IgD-negative memory B cell (primary cell): ENCODE results near the gene BHMT. TPM values are rescaled to one million over a fixed set of nuclear protein-coding genes. Genes with fewer than 3 reads are reported as not detected.

Experiments
- H3K27ac Mint-ChIP-seq, 3 donors: one replicate each; pipeline ENCODE4 v1.8.0; 2020 to 2022; ENCODE audit warnings: mild to moderate bottlenecking in 3 of 3, mixed read lengths in 3 of 3, moderate library complexity in 1 of 3
- H3K27me3 Mint-ChIP-seq: one replicate; pipeline ENCODE4 v1.8.0; 2021; ENCODE audit warnings: mixed read lengths
- H3K36me3 Mint-ChIP-seq: one replicate; pipeline ENCODE4 v1.8.0; 2020; ENCODE audit warnings: mild to moderate bottlenecking, mixed read lengths
- H3K4me1 Mint-ChIP-seq, 3 donors: one replicate each; pipeline ENCODE4 v1.8.0; 2020 to 2022; ENCODE audit warnings: mixed read lengths in 3 of 3, mild to moderate bottlenecking in 1 of 3
- H3K4me3 Mint-ChIP-seq, 4 donors: one replicate each; pipeline ENCODE4 v1.8.0; 2020 to 2022; ENCODE audit warnings: mild to moderate bottlenecking in 4 of 4, mixed read lengths in 4 of 4, moderate library complexity in 3 of 4
- H3K9me3 Mint-ChIP-seq, 3 donors: one replicate each; pipeline ENCODE4 v1.8.0; 2020 to 2021; ENCODE audit warnings: mixed read lengths in 3 of 3, mild to moderate bottlenecking in 1 of 3
- polyA plus RNA-seq: library from polyadenylated mRNA; unstranded; fragments of 300-500 nt; fragmentation: Illumina TruSeq; gene quantifications from one replicate; pipeline ENCODE4 v1.2.3, GENCODE V29; 2021

Gene BHMT, protein sequence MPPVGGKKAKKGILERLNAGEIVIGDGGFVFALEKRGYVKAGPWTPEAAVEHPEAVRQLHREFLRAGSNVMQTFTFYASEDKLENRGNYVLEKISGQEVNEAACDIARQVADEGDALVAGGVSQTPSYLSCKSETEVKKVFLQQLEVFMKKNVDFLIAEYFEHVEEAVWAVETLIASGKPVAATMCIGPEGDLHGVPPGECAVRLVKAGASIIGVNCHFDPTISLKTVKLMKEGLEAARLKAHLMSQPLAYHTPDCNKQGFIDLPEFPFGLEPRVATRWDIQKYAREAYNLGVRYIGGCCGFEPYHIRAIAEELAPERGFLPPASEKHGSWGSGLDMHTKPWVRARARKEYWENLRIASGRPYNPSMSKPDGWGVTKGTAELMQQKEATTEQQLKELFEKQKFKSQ
- polyA plus RNA-seq, result not detected

DNA sequence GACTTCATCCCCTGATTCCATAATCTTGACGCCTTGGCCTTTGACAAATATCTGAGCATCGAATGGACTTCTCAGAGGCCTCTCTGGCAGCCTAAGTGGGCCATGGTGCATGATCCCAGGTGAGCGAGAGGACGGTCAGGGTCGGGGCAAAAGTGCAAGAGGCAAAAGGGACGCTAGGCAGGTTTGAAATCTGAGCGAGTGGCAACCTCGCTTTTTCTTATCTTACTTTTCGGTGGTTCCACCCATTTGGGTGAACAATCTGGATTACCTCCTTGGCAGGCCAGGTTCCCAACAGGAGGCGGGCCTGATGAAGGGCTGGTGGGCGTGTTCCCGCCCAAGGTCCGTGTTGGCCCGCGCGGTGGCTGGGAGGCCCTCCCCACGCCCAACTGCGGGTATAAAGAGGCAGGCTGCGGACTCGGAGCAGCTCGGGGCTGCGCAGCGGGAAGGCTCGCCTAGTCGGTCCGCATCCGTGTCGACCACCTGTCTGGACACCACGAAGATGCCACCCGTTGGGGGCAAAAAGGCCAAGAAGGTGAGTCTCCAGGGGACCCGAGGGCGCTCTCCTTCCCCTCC lies at the start of gene BHMT:
Gene BHMT (plus strand): TSS at position 423 of the 573 bp plus-strand sequence. CDS start 77 bp downstream, at position 500.
- Mint-ChIP-seq H3K4me3 (no peak within 1 kb of the TSS), H3K36me3 (no peaks in the 10 kb centered on the region), H3K4me1 (no peaks in the 10 kb centered on the region), H3K9me3 (no peaks in the 10 kb centered on the region), H3K27me3 (peaks cover 27% of the 10 kb centered on the region), H3K27ac (no peak within 1 kb of the TSS)

DNA sequence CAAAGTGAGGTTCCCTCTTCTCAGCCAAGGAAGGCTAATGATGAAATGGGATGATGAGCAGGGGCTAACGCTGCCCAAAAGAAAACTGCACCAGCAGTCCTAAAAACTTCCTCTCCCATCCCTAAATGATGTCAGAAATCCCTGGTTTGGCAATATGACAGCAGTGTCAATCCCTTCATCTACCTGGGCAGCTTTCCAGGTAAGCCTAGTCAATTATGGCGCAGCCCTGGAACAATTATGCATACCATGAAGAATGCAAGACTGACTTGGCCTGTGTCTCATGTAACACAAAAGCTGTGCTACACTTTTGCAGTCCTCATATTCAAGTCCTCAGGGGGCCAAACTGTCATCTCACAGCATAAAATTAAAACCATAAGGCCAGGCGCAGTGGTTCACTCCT lies 49.2 kb upstream of the BHMT start:
- Mint-ChIP-seq H3K9me3 (peaks cover 0 to 2% (median 0%) of the 10 kb centered on the region in 3 donors), H3K36me3 (no peaks in the 10 kb centered on the region), H3K4me1 (peaks cover 0 to 2% (median 0%) of the 10 kb centered on the region in 3 donors), H3K27me3 (peaks cover 6% of the 10 kb centered on the region), H3K27ac (no peak overlapping the region), H3K4me3 (no peak overlapping the region)

DNA sequence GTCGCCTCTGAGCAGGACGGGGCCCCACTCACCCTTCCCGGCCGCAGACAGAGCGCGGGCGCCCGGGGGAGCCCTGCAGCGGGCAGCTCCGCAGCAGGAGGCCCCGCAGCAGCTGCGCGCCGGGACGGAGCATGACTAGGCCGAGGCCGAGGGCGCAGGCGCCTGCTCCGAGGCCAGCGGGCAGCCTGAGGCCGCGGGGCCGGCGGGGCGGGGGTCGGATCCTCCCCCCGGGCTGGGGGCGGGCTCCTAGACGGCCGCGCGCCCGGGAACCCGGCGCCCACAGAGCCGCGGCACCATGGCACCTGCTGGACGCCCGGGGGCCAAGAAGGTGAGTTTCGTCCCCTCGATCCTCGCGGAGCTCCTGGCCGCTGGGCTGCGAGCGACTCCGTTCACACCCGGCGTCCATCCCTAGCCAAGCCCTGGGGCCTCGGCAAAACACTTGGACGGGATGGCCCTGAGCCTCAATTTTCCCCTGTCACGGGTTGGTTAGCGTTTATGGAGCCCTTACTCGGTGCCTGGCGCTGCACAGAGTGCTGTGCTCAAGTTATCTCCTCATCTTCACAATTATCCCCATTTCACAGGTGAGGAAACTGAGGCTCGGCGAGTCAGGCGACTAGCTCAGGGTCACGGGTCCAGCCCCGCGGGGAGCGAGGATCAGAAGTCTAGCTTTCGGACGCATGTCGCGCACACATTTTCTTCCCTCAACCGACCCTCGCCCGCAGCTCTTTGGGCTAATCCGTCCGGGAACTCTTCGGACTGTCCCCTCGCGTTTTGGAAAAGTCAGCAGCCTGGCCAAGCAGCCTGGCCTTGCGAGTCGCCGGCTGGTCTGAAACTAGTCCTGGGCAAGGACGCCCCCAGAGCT lies 41.9 kb upstream of the BHMT start, which contains the start of the genes BHMT2 and DMGDH:
Gene BHMT2 (plus strand): TSS at position 280 of the 862 bp plus-strand sequence. CDS start 16 bp downstream, at position 296.
Gene DMGDH (minus strand): TSS at position 187 of the 862 bp plus-strand sequence. CDS start 54 bp downstream, at position 133.
- Mint-ChIP-seq H3K4me1 (no peaks in the 10 kb centered on the region), H3K27me3 (peaks cover 20% of the 10 kb centered on the region), H3K36me3 (no peaks in the 10 kb centered on the region), H3K27ac (no peak within 1 kb of the TSS), H3K4me3 (peak within 1 kb of the TSS in 1 of 4 donors; percentile 12), H3K9me3 (peaks cover 5 to 6% (median 5%) of the 10 kb centered on the region in 3 donors)

DNA sequence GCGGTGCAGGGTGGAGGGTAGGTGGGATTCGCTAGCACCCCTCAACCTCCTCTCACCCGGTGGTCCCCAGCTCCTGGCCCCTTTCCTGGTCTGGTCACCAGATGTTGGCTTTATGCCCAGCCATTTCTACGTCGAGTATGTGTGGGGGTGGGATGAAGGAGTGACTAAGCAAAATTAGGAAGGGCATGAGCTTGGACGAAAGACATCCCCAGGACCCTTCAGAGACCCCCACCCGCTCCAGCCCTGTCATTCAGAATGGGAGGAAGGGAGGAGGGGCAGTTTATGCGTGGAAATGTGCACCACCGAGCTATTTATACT lies 41.3 kb upstream of the BHMT start:
- H3K27me3 Mint-ChIP-seq, result peaks cover 20% of the 10 kb centered on the region
- H3K4me3 Mint-ChIP-seq, result no peak overlapping the region
- no peaks in the 10 kb centered on the region for H3K4me1 Mint-ChIP-seq
- H3K27ac Mint-ChIP-seq, result no peak overlapping the region
- H3K9me3 Mint-ChIP-seq, result peaks cover 5 to 6% (median 5%) of the 10 kb centered on the region in 3 donors
- no peaks in the 10 kb centered on the region for H3K36me3 Mint-ChIP-seq

DNA sequence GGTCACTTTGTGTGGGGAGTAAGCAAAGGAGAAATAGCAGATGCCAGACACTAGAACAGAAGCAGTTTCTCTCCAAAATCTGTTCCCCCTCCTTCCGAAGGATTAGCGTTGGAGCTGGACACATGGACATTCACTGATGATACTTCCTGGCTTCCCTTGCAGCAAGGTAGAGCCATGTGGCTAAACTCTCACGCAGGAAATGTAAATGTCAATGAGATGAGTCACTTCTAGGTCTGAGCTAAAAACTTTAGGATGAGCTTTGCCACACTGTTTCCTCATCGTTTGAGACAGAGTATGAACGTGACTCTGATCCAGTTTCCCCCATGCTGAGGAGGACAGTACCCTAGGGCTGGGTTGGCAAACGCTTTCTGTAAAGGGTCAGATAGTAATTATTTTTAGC lies 37.0 kb upstream of the BHMT start:
- H3K27ac Mint-ChIP-seq, result no peak overlapping the region
- peaks cover 0 to 2% (median 0%) of the 10 kb centered on the region in 3 donors for H3K9me3 Mint-ChIP-seq
- no peak overlapping the region for H3K4me3 Mint-ChIP-seq
- peaks cover 11% of the 10 kb centered on the region for H3K27me3 Mint-ChIP-seq
- H3K36me3 Mint-ChIP-seq, result no peaks in the 10 kb centered on the region
- H3K4me1 Mint-ChIP-seq, result no peaks in the 10 kb centered on the region

DNA sequence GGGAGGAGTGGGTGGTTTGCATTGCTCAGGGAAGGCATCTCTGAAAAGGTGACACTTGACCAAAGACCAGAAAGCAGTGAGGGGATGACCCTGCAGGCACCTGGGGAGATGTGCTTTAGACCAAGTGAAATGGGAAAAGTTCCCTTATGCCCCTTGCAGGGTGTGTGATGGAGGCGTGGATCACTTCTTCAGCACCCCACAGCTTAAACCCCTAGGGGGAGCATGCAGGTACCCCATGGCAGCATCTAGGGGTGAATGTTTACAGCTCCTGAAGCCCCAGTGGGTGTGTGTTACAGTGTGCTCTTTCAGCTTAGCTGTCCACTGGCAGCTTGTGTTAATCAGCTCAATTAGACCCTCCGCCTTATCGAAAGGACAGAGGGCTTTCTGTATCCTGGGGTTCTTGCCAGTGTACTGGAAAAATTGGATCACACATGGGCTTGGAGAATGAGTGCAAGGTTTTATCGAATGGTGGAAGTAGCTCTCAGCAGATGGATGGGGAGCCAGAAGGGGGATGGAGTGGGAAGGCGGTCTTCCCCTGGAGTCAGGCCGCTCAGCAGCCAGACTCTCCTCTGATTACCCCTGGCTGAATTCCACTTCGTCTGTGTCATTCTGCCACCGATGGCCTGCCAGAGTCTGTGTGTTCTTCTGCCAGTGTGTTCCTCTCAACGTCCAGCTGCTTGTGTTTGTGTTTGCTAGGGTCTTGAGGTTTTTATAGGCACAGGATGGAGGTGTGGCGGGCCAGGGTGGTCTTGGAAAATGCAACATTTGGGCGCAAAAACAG lies 35.8 kb upstream of the BHMT start:
- no peak overlapping the region for H3K27ac Mint-ChIP-seq
- H3K27me3 Mint-ChIP-seq, result peaks cover 7% of the 10 kb centered on the region
- no peak overlapping the region for H3K4me3 Mint-ChIP-seq
- H3K4me1 Mint-ChIP-seq, result no peaks in the 10 kb centered on the region
- no peaks in the 10 kb centered on the region for H3K36me3 Mint-ChIP-seq
- peaks cover 0 to 2% (median 0%) of the 10 kb centered on the region in 3 donors for H3K9me3 Mint-ChIP-seq

DNA sequence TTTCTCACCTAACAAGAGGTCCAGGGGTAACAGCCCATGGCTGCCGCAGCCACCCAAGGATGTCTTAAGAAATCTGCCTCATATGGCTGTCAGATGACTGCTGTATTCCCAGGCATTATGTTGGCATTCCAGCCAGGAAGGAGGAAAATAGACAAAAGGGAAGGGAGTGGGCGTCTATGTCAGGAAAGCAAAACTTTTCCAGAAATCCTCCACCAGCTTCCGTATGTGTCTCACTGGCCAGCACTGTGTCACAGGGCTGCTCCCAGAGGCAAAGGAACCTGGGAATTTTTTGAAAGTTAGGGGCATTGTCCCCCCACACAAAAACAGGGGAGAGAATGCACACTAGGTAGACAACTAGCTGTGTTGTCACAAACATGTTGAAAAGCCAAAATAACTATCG lies 34.8 kb upstream of the BHMT start:
- Mint-ChIP-seq H3K27ac (no peak overlapping the region), H3K36me3 (peaks cover 2% of the 10 kb centered on the region), H3K27me3 (peaks cover 7% of the 10 kb centered on the region), H3K9me3 (peaks cover 0 to under 1% (median 0%) of the 10 kb centered on the region in 3 donors), H3K4me1 (no peaks in the 10 kb centered on the region), H3K4me3 (no peak overlapping the region)

DNA sequence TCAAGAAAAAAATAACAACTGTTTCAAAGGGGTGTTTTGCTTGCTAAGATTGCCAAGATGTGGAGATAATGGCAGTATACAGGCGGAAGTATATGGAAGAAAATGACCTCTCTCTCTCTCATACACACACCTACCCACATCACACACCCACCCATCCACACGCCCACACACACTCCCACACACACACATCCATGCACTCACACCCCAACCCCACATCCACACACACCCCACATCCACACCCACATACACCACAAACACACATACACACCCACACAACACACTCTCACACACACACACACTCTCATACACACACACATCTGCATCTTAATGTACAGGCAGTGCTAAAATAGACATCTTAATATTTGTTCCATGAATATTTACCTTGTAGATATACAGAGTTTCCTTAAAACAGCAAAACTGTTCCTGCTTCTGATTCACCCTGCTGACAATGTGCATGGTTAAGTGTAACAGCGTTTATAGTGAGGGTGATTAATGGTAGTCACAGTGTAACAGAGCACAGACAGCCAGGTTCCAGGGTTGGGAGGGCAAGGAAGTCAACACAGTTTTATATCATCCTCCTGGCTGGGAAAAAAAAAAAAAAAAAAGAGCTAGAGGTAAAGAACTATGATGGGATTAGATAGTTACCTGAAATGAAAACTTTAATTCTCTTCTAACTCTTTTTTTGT lies 33.8 kb upstream of the BHMT start:
- Mint-ChIP-seq H3K36me3 (peaks cover 2% of the 10 kb centered on the region), H3K27me3 (peaks cover 5% of the 10 kb centered on the region), H3K4me3 (no peak overlapping the region), H3K9me3 (no peaks in the 10 kb centered on the region), H3K27ac (peak overlapping the region in 1 of 3 donors; percentile 5), H3K4me1 (no peaks in the 10 kb centered on the region)

DNA sequence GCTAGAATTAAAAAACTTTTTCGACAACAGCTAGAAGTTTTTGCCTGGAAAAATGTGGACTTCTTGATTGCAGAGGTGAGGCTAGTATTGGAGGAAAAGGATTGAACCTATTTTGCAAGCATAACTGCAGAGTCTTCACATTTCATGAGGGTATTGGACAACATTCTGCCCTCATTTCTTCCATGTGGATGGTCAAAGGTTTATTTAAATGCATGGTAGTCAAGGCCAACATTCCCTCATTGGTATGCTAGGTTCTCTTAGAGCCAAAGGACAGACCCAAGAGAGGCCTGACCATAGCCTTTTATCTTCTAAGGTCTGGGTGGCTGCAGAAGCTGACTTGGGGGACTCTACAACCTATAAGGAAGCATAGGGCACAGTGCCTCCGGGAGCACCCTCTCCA lies 30.8 kb upstream of the BHMT start:
- H3K4me3 Mint-ChIP-seq, result no peak overlapping the region
- H3K4me1 Mint-ChIP-seq, result no peaks in the 10 kb centered on the region
- H3K27me3 Mint-ChIP-seq, result peaks cover 3% of the 10 kb centered on the region
- no peaks in the 10 kb centered on the region for H3K9me3 Mint-ChIP-seq
- no peak overlapping the region for H3K27ac Mint-ChIP-seq
- H3K36me3 Mint-ChIP-seq, result peaks cover 2% of the 10 kb centered on the region

DNA sequence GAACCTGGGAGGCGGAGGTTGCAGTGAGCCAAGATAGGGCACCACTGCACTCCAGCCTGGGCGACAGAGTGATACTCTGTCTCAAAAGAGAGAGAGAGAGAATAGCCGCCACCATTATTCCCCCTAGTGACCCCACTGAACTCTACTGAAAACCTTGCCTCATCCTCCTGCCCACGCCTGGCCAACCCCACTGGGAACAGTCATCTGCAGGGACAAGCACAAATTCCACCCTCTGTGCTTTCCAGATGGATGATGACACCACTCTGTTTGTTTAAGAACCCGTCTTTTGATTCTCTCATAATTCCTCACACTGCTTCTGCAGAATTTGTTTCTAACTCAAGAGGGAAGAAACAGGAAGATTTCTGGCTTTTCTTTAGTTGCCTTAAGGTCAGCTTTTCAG lies 29.8 kb upstream of the BHMT start:
- Mint-ChIP-seq H3K4me3 (peak overlapping the region in 1 of 4 donors; percentile 39), H3K27me3 (peaks cover 2% of the 10 kb centered on the region), H3K36me3 (peaks cover 2% of the 10 kb centered on the region), H3K9me3 (no peaks in the 10 kb centered on the region), H3K4me1 (no peaks in the 10 kb centered on the region), H3K27ac (no peak overlapping the region)

DNA sequence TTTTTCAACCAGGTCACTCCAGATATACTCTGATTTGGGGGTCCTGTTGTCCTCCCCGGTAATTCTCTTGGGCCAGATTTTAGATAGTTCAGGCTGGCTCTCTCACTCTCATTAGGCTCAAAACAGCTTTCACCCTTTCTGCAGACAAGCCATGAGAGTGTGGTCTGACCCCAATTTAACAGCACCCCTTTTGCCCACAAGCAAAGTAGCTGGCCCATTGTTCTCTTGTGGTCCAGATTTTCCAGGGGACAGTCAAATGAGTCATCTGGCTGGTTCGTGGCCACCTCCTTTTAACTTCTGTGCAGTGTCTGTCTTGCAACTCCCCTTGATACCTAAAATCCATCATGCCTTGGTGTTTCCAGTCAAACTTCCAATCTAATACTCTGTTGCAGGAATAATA lies 25.5 kb upstream of the BHMT start:
- Mint-ChIP-seq H3K27me3 (peaks cover 3% of the 10 kb centered on the region), H3K4me1 (no peaks in the 10 kb centered on the region), H3K9me3 (no peaks in the 10 kb centered on the region), H3K27ac (no peak overlapping the region), H3K36me3 (peaks cover 2% of the 10 kb centered on the region), H3K4me3 (no peak overlapping the region)

DNA sequence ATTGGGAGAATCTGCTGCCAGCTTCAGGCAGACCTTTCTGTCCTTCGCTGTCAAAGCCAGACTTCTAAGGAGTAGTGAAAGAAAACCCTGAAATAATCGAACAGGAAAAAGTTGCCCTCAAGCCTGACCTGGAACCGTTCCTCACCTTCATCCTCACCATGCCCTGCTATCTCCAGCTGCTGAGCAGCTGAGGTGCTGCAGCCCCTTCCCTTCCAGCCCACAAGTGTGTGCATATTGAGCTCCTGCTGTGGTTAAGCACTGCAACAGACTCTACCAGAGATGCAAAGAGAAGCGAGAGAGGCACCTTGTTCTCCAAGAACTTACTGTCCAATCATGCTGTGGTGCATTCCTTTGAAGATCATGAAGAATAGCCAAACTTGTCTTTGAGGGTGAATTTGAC lies 23.1 kb upstream of the BHMT start:
- no peaks in the 10 kb centered on the region for H3K36me3 Mint-ChIP-seq
- H3K9me3 Mint-ChIP-seq, result no peaks in the 10 kb centered on the region
- H3K4me1 Mint-ChIP-seq, result no peaks in the 10 kb centered on the region
- H3K27ac Mint-ChIP-seq, result no peak overlapping the region
- peaks cover 4% of the 10 kb centered on the region for H3K27me3 Mint-ChIP-seq
- no peak overlapping the region for H3K4me3 Mint-ChIP-seq

DNA sequence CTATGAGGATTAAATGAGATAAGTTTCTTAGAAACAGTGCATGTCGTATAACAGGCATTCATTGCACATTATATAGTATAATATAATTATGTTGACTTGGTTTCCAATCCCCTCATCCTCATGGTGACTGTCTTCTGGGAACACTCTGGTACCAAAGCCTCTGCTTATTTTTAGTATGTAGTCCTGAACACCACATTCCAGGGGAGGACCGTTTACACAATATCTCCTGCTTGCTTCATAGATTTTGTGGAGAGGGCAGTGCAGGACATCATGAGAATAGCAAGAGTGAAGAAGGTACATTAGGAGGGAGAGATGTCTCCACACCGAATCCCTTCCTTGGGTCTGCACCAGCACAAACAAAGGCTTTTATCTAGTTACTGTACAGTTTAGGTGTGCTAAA lies 20.5 kb upstream of the BHMT start:
- Mint-ChIP-seq H3K4me1 (no peaks in the 10 kb centered on the region), H3K27me3 (peaks cover 5% of the 10 kb centered on the region), H3K36me3 (no peaks in the 10 kb centered on the region), H3K9me3 (no peaks in the 10 kb centered on the region), H3K27ac (no peak overlapping the region), H3K4me3 (no peak overlapping the region)

DNA sequence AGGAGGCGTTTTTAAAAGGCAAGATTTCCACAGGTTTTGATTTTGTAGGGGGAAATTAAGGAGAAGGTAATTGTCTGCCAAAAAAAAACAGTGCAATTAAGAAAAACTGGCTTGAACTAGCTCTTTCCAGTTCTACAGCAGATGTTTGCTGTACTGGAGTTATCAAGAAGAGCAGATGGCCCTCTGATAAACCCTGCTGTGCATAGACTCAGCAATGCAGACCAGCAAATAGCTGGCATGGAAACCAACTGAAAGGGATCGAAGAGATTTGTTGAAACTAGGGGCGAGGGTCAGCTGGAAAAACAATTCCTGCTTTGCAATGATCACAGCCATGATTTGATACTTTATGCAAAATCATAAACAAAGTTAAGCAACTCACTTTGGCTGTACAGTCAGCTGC lies 17.8 kb upstream of the BHMT start:
- H3K36me3 Mint-ChIP-seq, result no peaks in the 10 kb centered on the region
- H3K9me3 Mint-ChIP-seq, result no peaks in the 10 kb centered on the region
- H3K4me3 Mint-ChIP-seq, result no peak overlapping the region
- no peaks in the 10 kb centered on the region for H3K4me1 Mint-ChIP-seq
- H3K27ac Mint-ChIP-seq, result no peak overlapping the region
- H3K27me3 Mint-ChIP-seq, result peaks cover 4% of the 10 kb centered on the region
